NOMO-1 treated with dmso at 0.1 percent for 144 hours (cell line): ENCODE measurements around the gene TGM6.

Source experiments
- DNase-seq: peaks from one replicate; lab custom pipeline; 2025; ENCODE audit not compliant: unreplicated experiment; lab: John Stamatoyannopoulos, UW

Gene TGM6

GRCh38 chr20:2480381-2480780, 99.7 kb downstream of the TGM6 start:
- DNase-seq = no peak
